ENCODE data around the gene BAAT.

Gene BAAT

GRCh38 chr9:101417389-101417788 is 32.6 kb upstream of the BAAT start:
- no peak overlapping the region for H3K4me3 ChIP-seq (ENCODE audit: low read length)

GRCh38 chr9:101415578-101415977 is 30.8 kb upstream of the BAAT start:
- Histone ChIP-seq H4K20me1 (ENCODE audit: insufficient read depth, low read length) (no peaks in the 10 kb centered on the region), H3K9me3 (ENCODE audit: insufficient read depth, low read length) (peaks cover 6% of the 10 kb centered on the region; the same call in 1 of the 2 replicates), H3K79me2 (ENCODE audit: low read length) (no peaks in the 10 kb centered on the region), H3K27me3 (ENCODE audit: low read depth, low read length) (no peaks in the 10 kb centered on the region), H2AFZ (ENCODE audit: low read depth, low read length) (no peak overlapping the region), H3K4me1 (ENCODE audit: low read length) (peaks cover 20% of the 10 kb centered on the region), H3K9ac (ENCODE audit: low read length) (no peak overlapping the region), H3K36me3 (replicated peaks; ENCODE audit: low read depth, low read length) (peaks cover 9% of the 10 kb centered on the region), H3K4me3 (ENCODE audit: low read length) (no peak overlapping the region), H3K27ac (ENCODE audit: low read length) (no peak overlapping the region), H3K4me2 (ENCODE audit: low read length) (no peak overlapping the region)
- TF ChIP-seq EZH2phosphoT487 (IDR thresholded peaks at IDR 0.05; ENCODE audit: low read depth) (no peak), CTCF (IDR thresholded peaks at IDR 0.05; ENCODE audit: low read depth, low read length) (no peak)

More at GRCh38 chr9:101417389-101417788, 32.6 kb upstream of the BAAT start:
- Histone ChIP-seq H3K4me1 (ENCODE audit: low read length) (peaks cover 20% of the 10 kb centered on the region), H3K36me3 (replicated peaks; ENCODE audit: low read depth, low read length) (peaks cover 3% of the 10 kb centered on the region), H3K4me2 (ENCODE audit: low read length) (no peak overlapping the region), H3K27me3 (ENCODE audit: low read depth, low read length) (no peaks in the 10 kb centered on the region), H3K9me3 (ENCODE audit: insufficient read depth, low read length) (no peaks in the 10 kb centered on the region), H4K20me1 (ENCODE audit: insufficient read depth, low read length) (no peaks in the 10 kb centered on the region), H2AFZ (ENCODE audit: low read depth, low read length) (no peak overlapping the region), H3K79me2 (ENCODE audit: low read length) (no peaks in the 10 kb centered on the region), H3K9ac (ENCODE audit: low read length) (no peak overlapping the region), H3K27ac (ENCODE audit: low read length) (no peak overlapping the region)
- no peak for TF ChIP-seq CTCF (IDR thresholded peaks at IDR 0.05; ENCODE audit: low read depth, low read length)
- TF ChIP-seq EZH2phosphoT487 (IDR thresholded peaks at IDR 0.05; ENCODE audit: low read depth): no peak

GRCh38 chr9:101414839-101415238 is 30.0 kb upstream of the BAAT start:
- Histone ChIP-seq H3K9ac (ENCODE audit: low read length) (no peak overlapping the region), H3K4me3 (ENCODE audit: low read length) (no peak overlapping the region), H3K27me3 (ENCODE audit: low read depth, low read length) (no peaks in the 10 kb centered on the region), H2AFZ (ENCODE audit: low read depth, low read length) (no peak overlapping the region), H3K27ac (ENCODE audit: low read length) (no peak overlapping the region), H3K4me1 (ENCODE audit: low read length) (peaks cover 20% of the 10 kb centered on the region), H3K36me3 (replicated peaks; ENCODE audit: low read depth, low read length) (peaks cover 16% of the 10 kb centered on the region), H3K9me3 (ENCODE audit: insufficient read depth, low read length) (peaks cover 13% of the 10 kb centered on the region; the same call in 1 of the 2 replicates), H3K79me2 (ENCODE audit: low read length) (no peaks in the 10 kb centered on the region), H4K20me1 (ENCODE audit: insufficient read depth, low read length) (no peaks in the 10 kb centered on the region), H3K4me2 (ENCODE audit: low read length) (no peak overlapping the region)
- TF ChIP-seq CTCF (IDR thresholded peaks at IDR 0.05; ENCODE audit: low read depth, low read length) (no peak), EZH2phosphoT487 (IDR thresholded peaks at IDR 0.05; ENCODE audit: low read depth) (no peak)

GRCh38 chr9:101409079-101409477 is 24.3 kb upstream of the BAAT start:
- H3K4me2 ChIP-seq (ENCODE audit: low read length): no peak overlapping the region
- H2AFZ ChIP-seq (ENCODE audit: low read depth, low read length): no peak overlapping the region
- no peak overlapping the region for H3K9ac ChIP-seq (ENCODE audit: low read length)
- peaks cover 42% of the 10 kb centered on the region for H3K9me3 ChIP-seq (ENCODE audit: insufficient read depth, low read length)
- no peaks in the 10 kb centered on the region for H3K27me3 ChIP-seq (ENCODE audit: low read depth, low read length)
- H4K20me1 ChIP-seq (ENCODE audit: insufficient read depth, low read length): no peaks in the 10 kb centered on the region
- H3K4me1 ChIP-seq (ENCODE audit: low read length): no peaks in the 10 kb centered on the region
- peaks cover 74% of the 10 kb centered on the region for H3K36me3 ChIP-seq (replicated peaks; ENCODE audit: low read depth, low read length)
- TF ChIP-seq EZH2phosphoT487 (IDR thresholded peaks at IDR 0.05; ENCODE audit: low read depth) (no peak), CTCF (IDR thresholded peaks at IDR 0.05; ENCODE audit: low read depth, low read length) (no peak)
- no peak overlapping the region for H3K27ac ChIP-seq (ENCODE audit: low read length)
- H3K4me3 ChIP-seq (ENCODE audit: low read length): no peak overlapping the region
- no peaks in the 10 kb centered on the region for H3K79me2 ChIP-seq (ENCODE audit: low read length)

All from OCI-LY3 (cell line).